Forelimb muscle (tissue), 1 donor: ENCODE data around the gene ARHGEF28. TPM values are rescaled to one million over a fixed set of nuclear protein-coding genes. Genes with fewer than 3 reads are reported as not detected.

ENCODE experiments used
- DNase-seq: peaks from one replicate; pipeline ENCODE4 v3.0.0-alpha.2; 2013; ENCODE audit warnings: low read depth
- polyA plus RNA-seq: library from polyadenylated mRNA; unstranded; fragments of 120-200 nt; gene quantifications from one replicate; pipeline ENCODE4 v1.2.1, GENCODE V29; 2013; ENCODE audit not compliant: insufficient read length

ARHGEF28 gene
- polyA plus RNA-seq, 1 donor = 2.7 TPM

- no peak for DNase-seq
Observed at GRCh38 chr5:73655521-73656160, 29.6 kb downstream of the ARHGEF28 start.

DNA sequence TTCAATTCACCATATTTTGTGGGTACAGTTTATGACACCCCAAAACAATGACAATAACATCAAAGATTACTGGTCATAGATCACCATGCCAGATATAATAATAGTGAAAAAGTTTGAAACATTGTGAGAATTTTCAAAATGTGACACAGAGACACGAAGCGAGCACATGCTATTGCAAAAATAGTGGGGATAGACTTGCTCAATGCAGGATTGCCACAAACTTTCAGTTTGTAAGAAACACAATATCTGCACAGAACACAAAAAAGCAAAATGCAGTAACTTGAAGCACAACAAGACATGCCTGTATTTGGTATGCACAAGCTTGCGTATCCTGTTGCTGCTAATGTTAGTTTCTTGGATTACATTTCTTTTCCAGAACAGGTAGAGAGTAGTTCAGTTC lies 35.8 kb downstream of the ARHGEF28 start:
- no peak for DNase-seq

GRCh38 chr5:73663161-73663859 lies 37.3 kb downstream of the ARHGEF28 start:
- no peak for DNase-seq

DNA sequence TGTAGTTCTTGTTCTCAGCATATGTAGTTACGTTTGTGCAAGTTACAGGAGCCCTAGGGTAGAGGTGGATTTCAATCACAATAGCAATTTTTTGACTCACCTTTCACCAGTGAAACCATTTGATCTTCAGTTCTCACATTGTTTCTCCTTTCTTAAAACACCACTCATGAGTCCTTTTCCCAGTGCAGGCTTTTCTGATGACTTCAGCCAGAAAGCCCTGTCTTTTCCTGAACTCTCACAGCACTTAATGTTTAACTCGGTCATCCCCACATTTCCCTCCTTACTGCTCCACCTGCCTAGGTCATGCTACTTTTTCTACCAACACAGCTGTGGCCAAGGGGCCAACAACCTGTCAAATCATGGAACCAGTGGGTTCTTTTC lies 37.9 kb downstream of the ARHGEF28 start:
- DNase-seq = no peak

DNA sequence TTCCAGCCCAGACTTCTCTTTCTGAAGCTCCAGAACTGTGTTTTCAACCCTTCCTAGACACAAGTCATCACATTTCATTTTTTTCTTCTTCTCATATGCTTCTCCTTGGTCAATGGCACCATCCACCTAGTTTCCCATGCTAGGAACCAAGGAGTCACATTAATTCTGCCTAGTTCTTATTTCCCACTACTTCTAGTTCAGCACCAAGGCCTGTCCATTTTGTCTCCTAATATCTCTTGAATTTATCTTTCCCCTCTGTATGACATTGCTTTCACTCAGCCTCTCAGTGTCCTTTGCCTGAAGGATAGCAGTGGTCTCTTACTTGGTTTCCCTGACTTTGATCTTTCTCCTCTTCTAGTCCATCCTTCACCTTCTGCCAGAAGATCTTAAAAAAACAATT lies 38.8 kb downstream of the ARHGEF28 start:
- DNase-seq = no peak

DNA sequence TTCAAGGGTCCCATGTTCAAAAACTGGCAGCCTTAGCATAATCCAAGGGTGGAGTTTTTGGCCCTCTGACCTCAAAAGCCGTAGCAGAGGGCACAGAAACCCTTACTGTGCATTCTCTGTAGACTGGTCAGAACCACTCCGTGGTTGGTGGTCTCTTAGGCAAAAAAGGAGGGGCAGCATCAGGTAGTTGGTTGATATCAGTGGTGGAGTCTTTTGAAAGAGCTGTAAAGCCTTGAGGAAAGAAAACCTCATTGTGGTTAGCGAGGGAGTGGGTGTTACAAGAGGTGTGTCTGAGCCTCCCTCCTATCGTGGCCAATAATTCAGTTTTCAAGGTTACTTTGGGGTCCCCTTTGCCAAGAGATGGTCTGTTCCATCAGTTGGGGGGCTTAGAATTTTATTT lies 40.9 kb downstream of the ARHGEF28 start:
- DNase-seq = no peak

- DNase-seq = no peak
Observed at GRCh38 chr5:73668017-73668416, 42.0 kb downstream of the ARHGEF28 start.

DNA sequence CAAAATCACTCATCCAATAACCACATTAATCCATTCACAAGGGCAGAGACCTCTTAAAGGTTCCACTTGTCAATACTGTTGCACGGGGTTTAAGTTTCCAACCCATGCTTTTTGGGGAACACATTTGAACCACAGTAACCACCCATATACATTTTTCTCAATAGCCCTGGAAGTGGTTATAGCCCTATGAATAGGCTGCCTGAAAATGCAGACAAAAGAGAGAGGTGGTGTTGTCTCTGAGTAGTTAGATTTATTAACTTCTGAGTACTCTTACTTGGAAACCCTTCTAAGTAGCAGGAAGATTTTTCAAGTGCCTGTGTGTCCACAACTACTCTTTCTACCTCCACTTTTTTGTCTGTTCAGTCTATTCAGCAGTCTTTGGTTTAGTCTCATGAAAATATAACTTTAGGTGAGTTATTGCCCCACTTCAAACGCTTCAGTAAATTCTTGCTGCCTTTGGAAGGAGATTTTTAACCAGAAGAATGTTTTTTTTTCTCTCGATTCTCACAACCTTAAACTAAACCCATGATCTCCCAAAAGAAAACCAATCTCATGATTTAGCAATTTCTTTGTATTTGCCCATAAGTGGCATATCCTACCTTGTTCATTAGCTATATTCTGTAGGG lies 42.6 kb downstream of the ARHGEF28 start:
- no peak for DNase-seq

DNA sequence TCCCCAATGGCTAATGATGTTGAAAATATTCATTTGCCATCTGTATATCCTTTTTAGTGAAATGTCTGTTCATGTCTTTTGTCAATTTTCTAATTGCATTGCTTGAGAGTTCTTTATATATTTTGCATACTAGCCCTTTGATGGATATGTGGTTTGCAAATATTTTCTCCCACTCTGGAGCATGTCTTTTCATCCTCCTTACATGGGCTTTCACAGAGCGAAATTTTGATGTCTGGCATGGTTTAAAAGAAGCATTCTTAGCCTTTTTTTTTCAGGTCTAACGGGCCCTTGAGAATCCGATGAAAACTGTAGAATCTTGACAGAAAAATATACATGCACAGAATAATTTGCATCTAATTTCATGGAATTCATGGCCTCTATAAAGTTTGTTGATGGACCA lies 44.7 kb downstream of the ARHGEF28 start:
- DNase-seq = no peak

- no peak for DNase-seq
Observed at GRCh38 chr5:73672132-73672531, 46.1 kb downstream of the ARHGEF28 start.

DNA sequence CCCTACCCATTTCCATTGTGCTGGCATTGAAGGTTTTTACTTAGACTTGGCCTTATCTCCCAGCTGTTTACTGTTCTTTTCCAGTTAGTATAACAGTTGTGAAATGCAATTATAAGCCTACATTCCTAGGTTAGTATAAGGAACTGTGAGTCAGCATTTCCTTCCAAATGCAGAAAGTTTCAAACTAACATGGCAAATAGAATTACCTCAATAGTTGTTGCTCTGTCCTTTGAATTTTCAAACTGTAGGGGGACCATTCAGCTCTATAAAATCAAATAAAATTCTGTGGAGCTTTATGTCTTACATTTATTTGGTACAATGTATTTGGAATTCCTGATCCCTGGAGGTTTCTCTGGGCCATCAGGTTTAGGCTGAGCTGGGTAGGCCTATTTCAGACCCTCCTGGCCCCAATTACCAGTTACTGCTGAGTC lies 47.2 kb downstream of the ARHGEF28 start:
- no peak for DNase-seq

DNA sequence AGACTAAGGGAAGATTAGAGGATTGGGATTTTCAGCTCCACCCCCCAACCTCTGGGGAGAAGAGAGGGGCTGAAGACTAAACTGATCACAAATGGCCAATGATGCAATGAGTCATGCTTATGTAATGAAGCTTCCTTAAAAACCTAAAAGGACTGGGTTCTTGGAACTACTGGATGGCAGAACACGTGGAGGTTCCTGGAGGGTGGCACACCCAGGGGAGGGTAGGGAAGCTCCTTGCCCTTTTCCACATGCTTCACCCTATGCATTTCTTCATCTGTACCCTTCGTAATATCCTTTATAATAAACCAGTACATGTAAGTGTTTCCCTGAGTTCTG lies 48.6 kb downstream of the ARHGEF28 start:
- no peak for DNase-seq

- no peak for DNase-seq
Observed at GRCh38 chr5:73678322-73678740, 52.3 kb downstream of the ARHGEF28 start.

DNA sequence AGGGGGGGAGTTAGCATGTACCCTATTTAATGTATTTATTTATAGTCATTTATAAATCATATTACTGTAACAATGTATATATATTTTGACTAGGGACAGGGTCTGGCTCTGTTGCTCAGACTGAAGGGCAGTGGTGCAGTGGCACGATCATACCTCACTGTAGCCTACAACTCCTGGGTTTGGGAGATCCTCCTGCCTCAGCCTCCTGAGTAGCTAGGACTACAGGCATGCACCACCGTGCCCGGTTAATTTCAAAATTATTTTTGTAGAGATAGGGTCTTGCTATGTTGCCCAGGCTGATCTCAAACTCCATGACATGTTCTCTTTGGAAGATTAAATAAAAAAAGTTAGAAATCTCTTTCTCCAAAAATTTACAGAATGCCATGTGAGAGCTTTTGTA lies 52.8 kb downstream of the ARHGEF28 start:
- DNase-seq = no peak

GRCh38 chr5:73682176-73682575 lies 56.2 kb downstream of the ARHGEF28 start:
- no peak for DNase-seq

- no peak for DNase-seq
Observed at GRCh38 chr5:73684691-73685090, 58.7 kb downstream of the ARHGEF28 start.

DNA sequence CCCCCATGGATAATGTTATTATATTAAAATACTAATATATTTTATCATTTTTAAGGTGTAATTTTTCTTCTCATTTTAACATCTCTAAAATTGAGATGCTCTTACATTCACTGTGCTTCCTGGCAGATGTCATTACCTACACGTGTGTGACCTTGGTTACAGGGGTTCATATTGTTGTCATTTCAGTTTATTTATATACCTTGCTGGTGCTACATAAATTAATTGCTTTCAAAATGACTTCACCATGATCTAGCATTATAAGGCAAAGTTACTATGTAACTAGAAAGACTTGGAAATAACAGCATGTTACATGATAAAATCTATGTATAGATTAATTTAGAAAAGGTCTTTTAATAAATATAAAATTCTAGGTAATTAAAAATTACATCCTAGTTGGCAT lies 60.9 kb downstream of the ARHGEF28 start:
- no peak for DNase-seq

GRCh38 chr5:73687357-73687756 lies 61.4 kb downstream of the ARHGEF28 start:
- DNase-seq = no peak

- no peak for DNase-seq
Observed at GRCh38 chr5:73690015-73690414, 64.0 kb downstream of the ARHGEF28 start.

DNA sequence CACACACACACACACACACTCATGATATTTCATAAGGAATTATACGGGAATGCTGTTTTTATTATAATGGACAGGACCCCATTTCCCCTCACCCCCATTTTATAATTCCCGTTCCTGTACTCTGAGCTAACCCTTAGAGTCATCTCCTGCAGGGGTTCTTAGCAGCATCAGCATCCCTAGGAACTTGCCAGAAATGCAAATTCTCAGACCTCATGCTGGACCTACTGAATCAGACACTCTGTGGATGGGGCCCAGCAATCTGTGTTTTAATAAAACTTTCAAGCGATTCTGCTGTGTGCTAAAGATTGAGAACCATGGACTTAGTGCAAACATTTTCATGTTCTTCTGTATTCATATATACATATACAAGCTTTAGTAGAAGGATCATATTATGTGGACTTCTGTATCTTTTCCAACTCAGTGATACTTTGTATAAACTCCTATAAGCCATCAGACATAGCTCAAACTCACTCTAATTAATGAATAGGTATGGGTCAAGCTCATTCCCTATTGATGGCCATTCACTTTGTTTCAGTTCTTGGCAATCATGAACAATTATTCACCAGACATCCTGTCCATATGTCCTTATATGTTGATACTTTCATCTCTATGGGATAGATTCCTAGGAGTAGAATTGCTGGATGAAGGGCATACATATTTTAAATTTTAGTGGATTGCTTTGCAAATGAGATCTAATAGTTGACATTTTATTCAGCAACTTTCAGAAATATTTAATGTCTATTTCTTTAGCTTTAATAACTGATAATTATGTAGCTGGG lies 65.5 kb downstream of the ARHGEF28 start:
- no peak for DNase-seq

DNA sequence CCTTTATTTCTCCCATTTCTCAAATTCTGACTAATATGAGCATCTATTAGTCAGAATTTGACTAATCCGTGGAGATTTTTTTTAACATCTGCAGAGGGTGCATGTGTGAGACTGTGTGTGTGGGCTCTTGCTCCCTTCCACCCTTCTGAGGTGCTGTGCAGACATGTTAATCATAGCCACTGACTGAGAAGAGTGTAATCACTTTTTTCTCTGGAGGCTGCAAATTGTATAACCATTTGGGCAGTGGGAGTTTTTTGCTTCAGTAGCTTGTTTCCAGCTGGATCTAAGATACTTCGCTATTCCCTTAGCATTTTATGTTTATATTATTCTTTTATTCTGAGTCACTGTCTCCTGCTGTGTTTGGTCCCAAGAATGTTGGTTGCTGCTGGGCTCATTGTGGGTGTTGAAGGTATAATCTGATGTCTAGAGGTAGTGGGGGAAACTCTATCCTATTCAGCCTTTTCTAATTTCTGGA lies 66.2 kb downstream of the ARHGEF28 start:
- DNase-seq = no peak

DNA sequence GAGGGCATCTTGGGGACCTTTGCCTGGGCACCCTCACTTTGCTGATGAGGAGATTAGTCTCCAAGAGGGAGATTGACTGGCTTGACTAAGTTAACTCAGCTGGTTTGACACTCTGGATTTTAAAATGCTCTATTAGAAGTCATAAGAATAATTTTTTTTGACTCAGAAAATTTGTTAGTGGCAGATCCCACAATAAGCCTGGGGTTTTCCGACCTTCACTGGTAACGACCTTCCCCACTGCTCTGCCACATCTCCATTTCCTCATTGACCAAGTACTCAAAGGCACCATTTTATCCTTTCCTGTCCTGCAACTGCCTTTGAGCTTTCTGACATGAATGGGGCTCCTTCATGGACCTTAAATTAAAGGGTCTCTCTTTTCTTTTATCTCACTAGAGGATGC lies 67.0 kb downstream of the ARHGEF28 start:
- no peak for DNase-seq
